Measurements from ENCODE around the gene RAP1GAP2. TPM values are rescaled to one million over a fixed set of nuclear protein-coding genes. Genes with fewer than 3 reads are reported as not detected.

RAP1GAP2 gene
- polyA plus RNA-seq, 1 of the 3 experiments (the other 2 are of a cell fraction), result 22.0 TPM

- H3F3A ChIP-seq (replicated peaks; ENCODE audit: insufficient read depth), result peaks cover 29% of the 10 kb centered on the region
- no peaks in the 10 kb centered on the region for H3K79me2 ChIP-seq (ENCODE audit: insufficient read depth)
- H3K9me3 ChIP-seq, result no peaks in the 10 kb centered on the region
- ChIA-PET CTCF (interaction anchor here (0.7 to 1.6 kb wide), 7 partner anchors 15 to 138 kb away, joined by 3 to 5 read pairs (median 3); no protein-coding TSS in a partner anchor), POLR2A (interaction anchor here (1.6 kb wide), 1 partner anchor 36 kb away, joined by 4 read pairs; no protein-coding TSS in a partner anchor)
- H3K27me3 ChIP-seq (ENCODE audit: insufficient read depth), result no peaks in the 10 kb centered on the region
- peaks cover 9 to 55% of the 10 kb centered on the region in 2 experiments; a peak in 3 of 4 replicates for H3K4me1 ChIP-seq (ENCODE audit: control insufficient read depth in 1 of 2, insufficient read depth in 2 of 2, low read depth in 1 of 2, low read length in 1 of 2)
- TF ChIP-seq EZH2phosphoT487 (IDR thresholded peaks at IDR 0.05; ENCODE audit: borderline replicate concordance, low read depth) (no peak), NRF1 (IDR thresholded peaks at IDR 0.05; ENCODE audit: low read depth, low read length) (no peak), CTCF (IDR thresholded peaks at IDR 0.05) (no peak), EP300 (IDR thresholded peaks at IDR 0.05; ENCODE audit: borderline replicate concordance in 1 of 2, low read depth in 1 of 2, low read length in 1 of 2) (0 out of 4 replicates have a peak, but pooled peaks of 1 of the 2 experiments have one; percentile 22), CHD2 (IDR thresholded peaks at IDR 0.05; ENCODE audit: low read length, partially characterized antibody) (no peak), RXRA (IDR thresholded peaks at IDR 0.05; ENCODE audit: borderline replicate concordance, low read depth) (no peak), TCF12 (IDR thresholded peaks at IDR 0.05) (no peak)
- no peak overlapping the region for H3K4me3 ChIP-seq (ENCODE audit: low read depth in 2 of 2, low read length in 1 of 2)
- no peak overlapping the region for H2AFZ ChIP-seq (ENCODE audit: low read depth)
- no peak overlapping the region for H3K9ac ChIP-seq
- DNase-seq, result no peak
- peak overlapping the region in 1 of 2 experiments; percentile 79; a peak in 3 of 4 replicates for H3K27ac ChIP-seq (ENCODE audit: low read depth in 2 of 2, low read length in 1 of 2)
- no peak overlapping the region for H3K4me2 ChIP-seq
- no peaks in the 10 kb centered on the region for H4K20me1 ChIP-seq (ENCODE audit: insufficient read depth)
- peaks cover 0 to 17% of the 10 kb centered on the region in 2 experiments for H3K36me3 ChIP-seq (replicated peaks in 1 of 2; ENCODE audit: control insufficient read depth in 1 of 2, insufficient read depth in 2 of 2, low read length in 1 of 2)
- whole genome bisulfite sequencing (ENCODE audit: low lambda C conversion rate), result 80% methylated on average over 6 of the region's 6 CpGs
- no peaks in the 10 kb centered on the region for H3K9me2 ChIP-seq
Measured at GRCh38 chr17:2967515-2967914, 171.3 kb downstream of the RAP1GAP2 start.

- Histone ChIP-seq H3K9me2 (no peaks in the 10 kb centered on the region), H3K9ac (no peak overlapping the region), H3K4me3 (ENCODE audit: low read depth in 2 of 2, low read length in 1 of 2) (no peak overlapping the region), H3K4me1 (ENCODE audit: control insufficient read depth in 1 of 2, insufficient read depth in 2 of 2, low read depth in 1 of 2, low read length in 1 of 2) (peaks cover 0 to 23% of the 10 kb centered on the region in 2 experiments; a peak in 2 of 4 replicates), H3K27ac (ENCODE audit: low read depth in 2 of 2, low read length in 1 of 2) (peak overlapping the region; percentile 45 to 73), H3K9me3 (peaks cover 4% of the 10 kb centered on the region; the same call in 1 of the 2 replicates), H4K20me1 (ENCODE audit: insufficient read depth) (no peaks in the 10 kb centered on the region), H3K36me3 (replicated peaks in 1 of 2; ENCODE audit: control insufficient read depth in 1 of 2, insufficient read depth in 2 of 2, low read length in 1 of 2) (peaks cover 0 to 23% of the 10 kb centered on the region in 2 experiments), H3K4me2 (no peak overlapping the region), H3F3A (replicated peaks; ENCODE audit: insufficient read depth) (peaks cover 19% of the 10 kb centered on the region), H3K27me3 (ENCODE audit: insufficient read depth) (no peaks in the 10 kb centered on the region), H3K79me2 (ENCODE audit: insufficient read depth) (no peaks in the 10 kb centered on the region), H2AFZ (ENCODE audit: low read depth) (no peak overlapping the region)
- DNase-seq, result no peak
- POLR2A ChIA-PET, result interaction anchor here (0.7 kb wide), 1 partner anchor 32 kb away, joined by 3 read pairs; no protein-coding TSS in a partner anchor
- CTCF ChIA-PET, result interaction anchor here (0.8 to 2.0 kb wide), 4 partner anchors 41 to 123 kb away, joined by 3 to 6 read pairs (median 4); no protein-coding TSS in a partner anchor
- WGBS (ENCODE audit: low lambda C conversion rate), result 12% methylated on average over 2 of the region's 2 CpGs
- no peak; the same call in 1 of the 2 replicates for TF ChIP-seq RXRA (IDR thresholded peaks at IDR 0.05; ENCODE audit: borderline replicate concordance, low read depth)
- TF ChIP-seq MAX (IDR thresholded peaks at IDR 0.05; ENCODE audit: low read depth), result no peak
- TF ChIP-seq TCF12 (IDR thresholded peaks at IDR 0.05), result peak; percentile 98
- no peak for TF ChIP-seq GABPA (IDR thresholded peaks at IDR 0.05; ENCODE audit: low read depth)
- no peak for TF ChIP-seq RFX5 (IDR thresholded peaks at IDR 0.05; ENCODE audit: low read length)
- TF ChIP-seq FOXM1 (IDR thresholded peaks at IDR 0.05; ENCODE audit: low read depth), result 0 out of 2 replicates have a peak, but pooled peaks have one; percentile 22
- TF ChIP-seq FOSL2 (IDR thresholded peaks at IDR 0.05; ENCODE audit: borderline replicate concordance, low read depth), result peak; percentile 46; the same call in 1 of the 2 replicates
- TF ChIP-seq JUND (IDR thresholded peaks at IDR 0.05), result peak; percentile 38; the same call in 1 of the 2 replicates
- TF ChIP-seq TAF1 (IDR thresholded peaks at IDR 0.05; ENCODE audit: borderline replicate concordance, low read depth, low read length), result no peak
- no peak for TF ChIP-seq USF1 (IDR thresholded peaks at IDR 0.05; ENCODE audit: borderline replicate concordance, low read depth)
- no peak for TF ChIP-seq USF2 (IDR thresholded peaks at IDR 0.05; ENCODE audit: borderline replicate concordance, low read depth, low read length)
- peak; percentile 55 to 66; a peak in 3 of 4 replicates for TF ChIP-seq EP300 (IDR thresholded peaks at IDR 0.05; ENCODE audit: borderline replicate concordance in 1 of 2, low read depth in 1 of 2, low read length in 1 of 2)
- no peak for TF ChIP-seq YY1 (IDR thresholded peaks at IDR 0.05; ENCODE audit: low read depth)
- TF ChIP-seq MEF2A (IDR thresholded peaks at IDR 0.05; ENCODE audit: borderline replicate concordance, low read depth), result peak; percentile 63; the same call in 1 of the 2 replicates
- no peak for TF ChIP-seq EZH2phosphoT487 (IDR thresholded peaks at IDR 0.05; ENCODE audit: borderline replicate concordance, low read depth)
- no peak for TF ChIP-seq SIN3A (IDR thresholded peaks at IDR 0.05; ENCODE audit: borderline replicate concordance, low read depth, low read length)
- TF ChIP-seq POLR2AphosphoS5 (IDR thresholded peaks at IDR 0.05; ENCODE audit: low read depth, low read length), result peak; percentile 77; the same call in 1 of the 2 replicates
- TF ChIP-seq NFIC (IDR thresholded peaks at IDR 0.05; ENCODE audit: borderline replicate concordance), result peak; percentile 89
Measured at GRCh38 chr17:2971851-2972250, 175.6 kb downstream of the RAP1GAP2 start.

All from SK-N-SH (cell line).